WTC11 (cell line): ENCODE measurements around the gene IL36RN.

Experiments
- ELF4 ChIP-seq: sonication (generic); formaldehyde crosslinking; IDR thresholded peaks from 2 replicates; pipeline ENCODE4 v1.8.1; 2022; ENCODE audit warnings: low read depth, mild to moderate bottlenecking, moderate library complexity, missing genetic modification reagents
- FOXK1 ChIP-seq: sonication (generic); formaldehyde crosslinking; IDR thresholded peaks from 2 replicates; pipeline ENCODE4 v1.8.0; 2022; ENCODE audit warnings: mild to moderate bottlenecking, moderate library complexity, missing genetic modification reagents
- ZNF232 ChIP-seq: sonication (generic); formaldehyde crosslinking; IDR thresholded peaks from 2 replicates; pipeline ENCODE4 v1.8.0; 2022; ENCODE audit warnings: mild to moderate bottlenecking, missing genetic modification reagents
- ZNF317 ChIP-seq: sonication (generic); formaldehyde crosslinking; IDR thresholded peaks from 2 replicates; pipeline ENCODE4 v1.8.1; 2023; ENCODE audit warnings: low read depth, mild to moderate bottlenecking, moderate library complexity, missing genetic modification reagents, borderline replicate concordance
- TF ChIP-seq, protein P1 (sequence below): fragments of 200-600 bp; IDR thresholded peaks from 2 replicates; pipeline ENCODE4 v1.8.0; 2022; ENCODE audit warnings: antibody characterized with exemption
- TF ChIP-seq, protein P2 (sequence below): sonication (generic); formaldehyde crosslinking; IDR thresholded peaks from 2 replicates; pipeline ENCODE4 v1.8.1; 2023; ENCODE audit warnings: mild to moderate bottlenecking, missing genetic modification reagents, moderate library complexity
- TF ChIP-seq, protein P3 (sequence below): sonication (generic); formaldehyde crosslinking; conservative IDR thresholded peaks from 2 replicates; pipeline ENCODE4 v1.8.1; 2022; ENCODE audit warnings: mild to moderate bottlenecking, missing genetic modification reagents

DNA sequence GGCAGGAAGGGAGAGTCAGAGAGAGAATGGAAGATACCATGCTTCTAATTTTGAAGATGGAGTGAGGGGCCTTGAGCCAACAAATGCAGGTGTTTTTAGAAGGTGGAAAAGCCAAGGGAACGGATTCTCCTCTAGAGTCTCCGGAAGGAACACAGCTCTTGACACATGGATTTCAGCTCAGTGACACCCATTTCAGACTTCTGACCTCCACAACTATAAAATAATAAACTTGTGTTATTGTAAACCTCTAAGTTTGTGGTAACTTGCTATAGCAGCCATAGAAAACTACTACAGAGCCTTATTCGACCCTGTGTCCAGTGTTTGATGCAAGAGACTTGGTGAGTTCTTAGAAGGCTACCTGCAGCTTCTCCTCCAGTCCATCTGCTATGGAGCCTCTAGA lies 16.6 kb downstream of the IL36RN start:
- TF ChIP-seq, protein P1, sequence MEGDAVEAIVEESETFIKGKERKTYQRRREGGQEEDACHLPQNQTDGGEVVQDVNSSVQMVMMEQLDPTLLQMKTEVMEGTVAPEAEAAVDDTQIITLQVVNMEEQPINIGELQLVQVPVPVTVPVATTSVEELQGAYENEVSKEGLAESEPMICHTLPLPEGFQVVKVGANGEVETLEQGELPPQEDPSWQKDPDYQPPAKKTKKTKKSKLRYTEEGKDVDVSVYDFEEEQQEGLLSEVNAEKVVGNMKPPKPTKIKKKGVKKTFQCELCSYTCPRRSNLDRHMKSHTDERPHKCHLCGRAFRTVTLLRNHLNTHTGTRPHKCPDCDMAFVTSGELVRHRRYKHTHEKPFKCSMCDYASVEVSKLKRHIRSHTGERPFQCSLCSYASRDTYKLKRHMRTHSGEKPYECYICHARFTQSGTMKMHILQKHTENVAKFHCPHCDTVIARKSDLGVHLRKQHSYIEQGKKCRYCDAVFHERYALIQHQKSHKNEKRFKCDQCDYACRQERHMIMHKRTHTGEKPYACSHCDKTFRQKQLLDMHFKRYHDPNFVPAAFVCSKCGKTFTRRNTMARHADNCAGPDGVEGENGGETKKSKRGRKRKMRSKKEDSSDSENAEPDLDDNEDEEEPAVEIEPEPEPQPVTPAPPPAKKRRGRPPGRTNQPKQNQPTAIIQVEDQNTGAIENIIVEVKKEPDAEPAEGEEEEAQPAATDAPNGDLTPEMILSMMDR: no peak
- TF ChIP-seq ZNF317 (CRISPR knock-in tag) (no peak), FOXK1 (CRISPR knock-in tag) (no peak), ZNF232 (no peak), ELF4 (CRISPR knock-in tag) (no peak)
- TF ChIP-seq, protein P2, sequence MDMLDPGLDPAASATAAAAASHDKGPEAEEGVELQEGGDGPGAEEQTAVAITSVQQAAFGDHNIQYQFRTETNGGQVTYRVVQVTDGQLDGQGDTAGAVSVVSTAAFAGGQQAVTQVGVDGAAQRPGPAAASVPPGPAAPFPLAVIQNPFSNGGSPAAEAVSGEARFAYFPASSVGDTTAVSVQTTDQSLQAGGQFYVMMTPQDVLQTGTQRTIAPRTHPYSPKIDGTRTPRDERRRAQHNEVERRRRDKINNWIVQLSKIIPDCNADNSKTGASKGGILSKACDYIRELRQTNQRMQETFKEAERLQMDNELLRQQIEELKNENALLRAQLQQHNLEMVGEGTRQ (CRISPR knock-in tag): no peak
- TF ChIP-seq, protein P3, sequence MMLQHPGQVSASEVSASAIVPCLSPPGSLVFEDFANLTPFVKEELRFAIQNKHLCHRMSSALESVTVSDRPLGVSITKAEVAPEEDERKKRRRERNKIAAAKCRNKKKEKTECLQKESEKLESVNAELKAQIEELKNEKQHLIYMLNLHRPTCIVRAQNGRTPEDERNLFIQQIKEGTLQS: no peak
